HG02981 (cell line): ENCODE results near the gene PCSK5.
"Not testable (repeated sequence)": the region's sequence is repeated elsewhere in the genome, so short reads cannot be mapped to it uniquely, and the experiment has no call there.

Source experiments
- ATAC-seq: cut with Tn5 transposase; IDR thresholded peaks from one replicate; pipeline ENCODE4 v1.9.1; 2021; ENCODE audit warnings: mild to moderate bottlenecking, moderate library complexity; ENCODE audit not compliant: unreplicated experiment

Gene PCSK5

GRCh38 chr9:76044266-76044819 is 153.9 kb downstream of the PCSK5 start:
- no peak for ATAC-seq

GRCh38 chr9:76045221-76045620 is 154.7 kb downstream of the PCSK5 start:
- ATAC-seq: no peak

GRCh38 chr9:76049341-76049740 is 158.9 kb downstream of the PCSK5 start:
- ATAC-seq: no peak

GRCh38 chr9:76067696-76068095 is 177.2 kb downstream of the PCSK5 start:
- ATAC-seq: no peak

GRCh38 chr9:76077537-76077936 is 187.1 kb downstream of the PCSK5 start:
- ATAC-seq: no peak

- ATAC-seq: not testable (repeated sequence)
These were observed 190.8 kb downstream of the PCSK5 start for GRCh38 chr9:76081281-76081680.

GRCh38 chr9:76082057-76082456 is 191.6 kb downstream of the PCSK5 start:
- no peak for ATAC-seq

- ATAC-seq: no peak
These were observed 195.1 kb downstream of the PCSK5 start for GRCh38 chr9:76085596-76085995.

- ATAC-seq: no peak
These were observed 196.1 kb downstream of the PCSK5 start for GRCh38 chr9:76086539-76086938.

GRCh38 chr9:76087976-76088375 is 197.5 kb downstream of the PCSK5 start:
- no peak for ATAC-seq

- no peak for ATAC-seq
These were observed 199.9 kb downstream of the PCSK5 start for GRCh38 chr9:76090330-76090729.

GRCh38 chr9:76090909-76091308 is 200.4 kb downstream of the PCSK5 start:
- ATAC-seq: no peak

GRCh38 chr9:76092572-76092971 is 202.1 kb downstream of the PCSK5 start:
- no peak for ATAC-seq

- ATAC-seq: no peak
These were observed 205.1 kb downstream of the PCSK5 start for GRCh38 chr9:76095585-76095984.

- ATAC-seq: no peak
These were observed 209.0 kb downstream of the PCSK5 start for GRCh38 chr9:76099516-76099915.

GRCh38 chr9:76101075-76101474 is 210.6 kb downstream of the PCSK5 start:
- no peak for ATAC-seq

GRCh38 chr9:76101491-76101890 is 211.0 kb downstream of the PCSK5 start:
- no peak for ATAC-seq

GRCh38 chr9:76101947-76102346 is 211.5 kb downstream of the PCSK5 start:
- ATAC-seq: no peak

GRCh38 chr9:76103531-76104315 is 213.2 kb downstream of the PCSK5 start:
- ATAC-seq: no peak

GRCh38 chr9:76107482-76107881 is 217.0 kb downstream of the PCSK5 start:
- ATAC-seq: no peak

GRCh38 chr9:76109953-76110352 is 219.5 kb downstream of the PCSK5 start:
- no peak for ATAC-seq

- ATAC-seq: no peak
These were observed 221.7 kb downstream of the PCSK5 start for GRCh38 chr9:76112151-76112550.

GRCh38 chr9:76114144-76114543 is 223.7 kb downstream of the PCSK5 start:
- no peak for ATAC-seq
